NCI-H2081 (cell line): Measurements from ENCODE around the gene HSBP1L1.

Experiments
- DNase-seq, 2 experiments: peaks; one replicate each; lab custom pipeline; 2025; lab: John Stamatoyannopoulos, UW

HSBP1L1 gene

GRCh38 chr18:79961527-79962291, 2.7 kb upstream of the HSBP1L1 start:
- DNase-seq = no peak

- DNase-seq = no peak
These were observed 2.1 kb upstream of the HSBP1L1 start for GRCh38 chr18:79962311-79962710.

DNA sequence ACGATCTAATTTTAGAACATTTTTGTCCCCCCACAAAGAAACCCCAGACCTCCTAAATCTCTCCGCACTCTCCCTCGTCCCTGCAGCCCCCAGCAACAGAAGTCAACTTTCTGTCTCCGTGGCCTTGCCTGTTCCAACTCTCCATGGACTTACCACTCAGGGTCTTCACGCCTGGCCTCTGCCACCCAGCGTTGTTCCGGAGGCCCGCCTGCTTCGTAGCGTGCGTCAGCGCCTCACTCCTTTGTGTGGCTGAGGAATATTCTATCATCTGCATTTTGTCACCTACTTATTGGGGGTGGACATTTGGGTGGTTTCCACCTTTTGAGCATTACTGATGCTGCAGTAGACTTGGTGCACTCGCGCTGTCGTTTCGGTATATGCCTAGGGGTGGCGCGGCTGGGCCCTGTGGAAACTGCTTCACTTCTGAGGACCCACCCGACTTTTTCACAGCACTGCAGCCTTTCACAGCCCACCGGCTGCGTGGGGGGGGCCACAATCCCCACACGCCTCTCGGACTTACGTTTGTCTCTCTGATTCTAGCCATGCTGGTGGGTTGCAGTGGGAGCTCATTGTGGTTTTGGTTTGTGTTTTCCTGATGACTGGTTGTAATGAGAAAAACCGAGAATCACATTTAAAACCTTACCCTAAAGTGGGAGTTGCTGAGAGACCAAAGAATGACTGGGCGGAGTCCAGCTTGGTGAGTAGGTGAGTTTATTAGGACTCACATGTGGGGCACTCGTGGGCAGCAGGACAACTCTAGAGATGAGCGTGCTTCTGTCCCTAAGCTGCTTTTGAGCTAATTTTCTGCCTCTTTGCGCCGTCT, 1.4 kb upstream of the HSBP1L1 start:
- DNase-seq = no peak

DNA sequence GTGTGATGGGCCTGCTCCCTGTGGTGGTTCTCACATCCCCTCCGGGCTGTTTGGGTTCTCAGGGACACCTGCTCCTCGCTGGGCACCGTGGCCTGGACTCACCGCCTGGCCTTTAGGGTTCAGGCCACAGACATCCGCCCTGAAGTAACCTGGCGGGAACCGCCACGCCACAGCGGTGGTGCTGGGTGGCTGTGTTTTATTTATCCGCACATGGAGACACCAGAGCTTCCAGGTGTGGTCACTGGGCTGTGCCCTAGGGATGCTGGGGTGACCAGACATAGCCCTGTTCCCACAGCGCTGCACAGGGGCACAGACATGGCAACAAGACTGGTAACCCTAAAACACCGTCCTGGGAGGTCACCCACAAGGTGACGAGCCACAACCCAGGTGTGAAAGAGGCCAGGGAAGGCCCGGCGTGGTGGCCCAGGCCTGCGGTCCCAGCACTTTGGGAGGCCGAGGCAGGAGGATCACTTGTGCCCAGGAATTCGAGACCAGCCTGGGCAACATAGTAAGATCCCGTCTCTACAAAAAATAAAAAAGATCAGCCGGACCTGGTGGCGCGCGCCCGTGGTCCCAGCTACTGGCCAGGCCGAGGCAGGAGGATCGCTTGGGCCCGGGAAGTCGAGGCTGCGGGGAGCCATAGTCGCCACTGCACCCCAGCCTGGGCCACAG, 649 bp upstream of the HSBP1L1 start:
- DNase-seq = no peak

DNA sequence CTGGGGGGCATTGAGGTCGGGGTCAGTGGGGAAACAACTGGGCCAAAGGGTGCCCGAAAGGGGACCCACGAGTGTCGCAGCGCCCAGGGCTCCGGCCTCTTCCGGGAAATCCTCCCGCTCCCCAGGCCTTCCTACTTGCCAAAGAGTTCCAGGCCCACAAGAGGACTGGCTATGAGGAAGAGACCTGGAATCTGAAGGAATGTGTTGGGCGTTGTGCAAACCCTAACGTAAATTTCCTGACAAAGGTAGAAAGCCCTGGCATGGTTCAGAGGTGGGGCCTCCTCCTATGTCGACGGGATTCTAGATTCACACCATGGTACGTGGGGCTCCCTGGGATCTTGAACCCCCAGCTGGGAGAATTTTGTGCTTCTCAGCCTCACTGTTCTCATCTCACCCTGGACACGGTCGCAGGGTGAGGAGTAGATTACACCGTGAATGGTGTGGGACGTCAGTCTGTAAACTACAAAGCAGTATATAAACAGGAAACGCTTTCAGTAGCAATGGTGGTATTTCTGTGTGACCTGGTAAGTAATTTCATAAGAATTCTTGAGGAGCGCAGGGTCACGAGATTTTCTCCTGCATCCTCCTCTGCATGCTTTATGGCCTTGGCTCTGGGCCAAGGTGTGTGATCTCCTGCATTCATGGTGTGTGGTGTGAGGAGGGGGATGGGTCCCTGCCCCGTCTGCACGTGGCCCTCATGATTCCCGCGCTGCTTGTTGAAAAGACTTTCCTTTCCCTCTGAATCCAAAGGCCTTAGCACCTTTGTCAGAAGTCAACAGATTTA, 868 bp downstream of the HSBP1L1 start:
- no peak for DNase-seq

DNA sequence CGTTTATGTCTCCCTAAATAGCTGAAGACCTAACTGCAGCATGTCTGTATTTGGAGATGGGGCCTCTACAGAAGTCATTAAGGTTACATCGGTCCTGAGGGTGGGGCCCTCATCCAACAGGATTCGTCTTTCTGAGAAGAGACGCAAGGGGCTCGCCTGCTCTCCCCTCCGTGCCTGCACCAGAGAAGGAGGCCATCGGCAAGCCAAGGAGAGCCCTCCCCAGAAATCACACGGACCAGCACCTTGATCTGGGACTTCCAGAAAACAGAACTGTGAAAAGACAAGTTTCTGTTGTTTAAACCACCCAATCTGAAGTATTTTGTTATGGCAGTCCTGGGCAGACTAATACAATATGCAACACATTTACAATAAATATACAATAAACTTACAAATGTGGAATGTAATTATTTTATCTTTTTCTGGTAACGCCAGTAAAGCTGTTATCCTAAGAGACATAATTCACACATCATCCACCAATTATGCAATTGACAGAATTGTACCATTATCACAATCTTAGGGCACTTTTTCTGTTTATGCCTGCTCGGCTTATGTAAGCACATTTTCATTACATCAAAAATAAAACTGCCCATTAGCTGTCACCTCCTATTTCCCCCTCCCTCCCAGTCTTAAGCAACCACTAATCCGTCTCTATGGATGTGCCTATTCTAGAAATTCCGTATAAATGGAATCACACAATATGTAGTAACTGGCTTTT, 6.1 kb downstream of the HSBP1L1 start:
- no peak for DNase-seq

- DNase-seq = no peak
These were observed 6.9 kb downstream of the HSBP1L1 start for GRCh38 chr18:79971211-79971952.

GRCh38 chr18:79971986-79972385, 7.5 kb downstream of the HSBP1L1 start:
- DNase-seq = no peak

DNA sequence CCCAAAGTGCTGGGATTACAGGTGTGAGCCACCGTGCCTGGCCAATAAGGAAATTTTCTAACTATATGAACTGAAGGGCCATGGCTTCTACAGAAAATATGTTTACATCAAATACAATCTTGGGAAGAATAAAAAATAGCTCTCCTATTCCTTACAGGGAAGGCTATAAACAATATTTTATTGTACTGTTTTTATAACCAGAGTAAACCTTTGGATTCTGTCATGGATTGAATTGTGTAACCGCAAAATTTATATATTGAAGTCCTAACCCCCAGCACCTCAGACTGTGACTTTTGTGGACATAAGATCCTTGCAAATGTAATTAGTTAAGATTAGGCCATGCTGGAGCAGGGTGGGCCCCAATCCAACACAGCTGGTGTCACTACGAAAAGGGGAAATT, 8.3 kb downstream of the HSBP1L1 start:
- no peak for DNase-seq

GRCh38 chr18:79973517-79973916, 9.1 kb downstream of the HSBP1L1 start:
- no peak for DNase-seq

DNA sequence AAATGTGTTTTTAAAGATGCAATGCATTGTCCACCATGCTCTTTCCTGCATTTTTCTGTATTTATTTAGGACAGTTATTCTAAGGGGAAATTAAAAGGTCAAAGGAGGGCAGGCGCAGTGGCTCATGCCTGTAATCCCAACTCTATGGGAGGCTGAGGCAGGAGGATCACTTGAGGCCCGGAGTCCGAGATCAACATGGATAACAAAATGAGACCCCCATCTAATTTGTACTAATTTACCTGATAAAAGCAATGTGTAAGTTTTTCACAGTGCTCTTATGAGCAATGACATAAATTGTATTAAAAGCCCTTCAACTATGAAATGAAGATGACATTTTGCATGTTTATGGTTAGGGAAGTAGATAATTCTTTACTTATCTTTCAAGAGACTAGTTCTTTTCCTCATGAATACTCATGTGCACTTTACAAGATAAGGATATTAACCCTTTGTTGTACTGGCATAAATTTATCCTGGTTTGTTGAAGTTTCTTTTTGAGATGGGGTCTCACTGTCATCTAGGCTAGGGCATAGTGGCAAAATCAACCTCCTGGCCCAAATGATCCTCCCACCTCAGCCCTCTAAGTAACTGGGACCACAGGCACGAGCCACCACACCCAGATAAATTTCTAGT, 9.7 kb downstream of the HSBP1L1 start:
- DNase-seq = no peak

- DNase-seq = no peak
These were observed 10.6 kb downstream of the HSBP1L1 start for GRCh38 chr18:79975043-79975442.

DNA sequence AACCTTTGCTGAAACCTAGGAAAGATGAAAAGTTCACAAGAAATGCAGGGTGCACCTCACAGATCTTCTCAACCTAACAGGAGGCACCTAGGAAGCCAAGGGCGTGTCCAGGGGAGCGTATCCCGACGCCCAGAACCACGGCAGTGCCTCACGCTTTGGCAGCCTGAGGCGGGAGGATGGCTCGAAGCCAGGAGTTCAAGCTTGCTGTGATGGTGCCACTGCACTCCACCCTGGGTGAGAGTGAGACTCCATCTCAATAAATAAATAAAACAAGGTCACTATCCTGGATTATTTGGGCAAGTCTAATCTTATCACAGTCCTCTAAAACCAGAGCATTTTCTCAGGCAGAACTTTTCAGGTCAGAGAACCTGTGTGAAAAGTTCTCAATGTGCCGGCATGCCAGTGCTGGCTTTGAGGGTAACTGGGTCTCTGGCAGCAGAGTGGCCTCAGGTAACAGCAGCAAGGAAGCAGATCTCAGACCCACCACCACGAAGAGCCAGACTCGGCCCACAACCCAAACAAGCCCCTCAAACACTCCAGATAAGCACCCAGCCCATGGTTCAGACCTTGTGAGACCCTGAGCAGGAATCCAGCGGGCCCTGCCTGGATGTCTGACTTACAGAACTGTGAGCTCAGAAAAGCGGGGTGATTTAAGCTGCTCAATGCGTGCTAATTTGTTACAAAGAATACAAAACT, 11.7 kb downstream of the HSBP1L1 start:
- DNase-seq = no peak

DNA sequence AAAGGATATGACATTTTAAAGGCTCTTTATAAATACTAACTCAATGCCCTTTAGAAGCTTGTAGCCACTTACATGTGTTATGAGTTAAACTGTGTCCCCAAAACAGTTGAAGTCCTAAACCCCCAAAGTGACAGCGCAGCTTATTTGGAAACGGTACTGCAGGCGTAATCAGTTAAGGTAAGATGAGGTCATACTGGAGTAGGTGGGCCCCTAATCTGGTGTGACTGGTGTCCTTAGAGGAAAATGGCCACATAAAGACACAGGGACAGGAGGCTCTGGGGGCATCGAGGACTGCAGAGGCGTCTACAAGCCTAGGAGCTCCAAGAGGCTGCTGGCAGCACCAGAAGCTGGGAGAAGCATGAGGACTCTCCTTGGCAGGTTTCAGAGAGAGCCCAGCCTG, 15.4 kb downstream of the HSBP1L1 start:
- DNase-seq = no peak

DNA sequence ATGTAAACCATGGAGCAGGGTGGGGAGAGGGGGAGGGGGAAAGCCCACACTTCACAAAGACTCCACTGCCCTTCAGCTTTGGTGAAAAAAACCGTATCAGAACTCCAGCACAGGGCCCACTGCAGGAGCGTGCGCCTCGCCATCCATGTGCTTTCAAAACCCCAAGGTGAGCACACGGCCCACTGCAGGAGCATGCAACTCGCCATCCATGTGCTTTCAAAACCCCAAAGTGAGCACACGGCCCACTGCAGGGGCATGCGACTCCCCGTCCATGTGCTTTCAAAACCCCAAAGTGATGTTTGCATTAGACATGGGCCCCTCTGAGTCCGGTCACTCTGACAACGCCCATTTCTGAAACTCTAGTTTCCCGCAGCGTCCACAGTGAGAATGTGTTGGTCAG, 16.1 kb downstream of the HSBP1L1 start:
- no peak for DNase-seq

GRCh38 chr18:79982736-79983135, 18.3 kb downstream of the HSBP1L1 start:
- no peak for DNase-seq

- no peak for DNase-seq
These were observed 18.8 kb downstream of the HSBP1L1 start for GRCh38 chr18:79983253-79983652.

DNA sequence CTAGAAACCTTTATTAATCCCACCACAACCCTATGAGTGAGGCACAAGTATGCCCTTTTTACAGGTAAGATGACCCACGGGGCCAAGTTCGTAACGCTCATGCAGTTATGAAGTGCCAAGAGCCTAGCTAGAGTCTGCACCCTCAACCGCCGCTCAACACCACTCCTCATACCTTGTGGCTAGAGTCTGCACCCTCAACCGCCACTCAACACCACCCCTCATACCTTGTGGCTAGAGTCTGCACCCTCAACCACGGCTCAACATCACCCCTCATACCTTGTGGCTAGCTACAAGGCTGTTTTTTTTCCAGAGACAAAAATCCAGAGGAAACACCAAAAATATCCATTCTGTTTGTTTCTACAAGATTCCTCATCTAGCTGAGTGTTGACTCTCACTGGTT, 19.4 kb downstream of the HSBP1L1 start:
- no peak for DNase-seq

- DNase-seq = no peak
These were observed 20.7 kb downstream of the HSBP1L1 start for GRCh38 chr18:79985172-79985571.

GRCh38 chr18:79986726-79987125, 22.3 kb downstream of the HSBP1L1 start:
- DNase-seq = peak in 1 of 2 experiments; percentile 14
